HEK293 (cell line): ENCODE data around the gene OR12D1.

Source experiments
- CTCF ChIA-PET: fragments of 350-600 bp; formaldehyde crosslinking; extraction: SDS; loops from one replicate; lab custom pipeline; 2021; ENCODE audit warnings: antibody characterized with exemption; lab: Yijun Ruan, JAX
- POLR2A ChIA-PET: fragments of 300-600 bp; formaldehyde crosslinking; extraction: SDS; loops from one replicate; lab custom pipeline; 2020; ENCODE audit warnings: antibody characterized with exemption, inconsistent platforms; lab: Yijun Ruan, JAX
- H3K27ac ChIP-seq: fragments of 200-500 bp; sonication (Bioruptor generic); 2 replicates; pipeline ENCODE4 v1.5.1; 2014; ENCODE audit warnings: low read depth, low read length, control low read depth, inconsistent platforms; ENCODE audit errors: extremely low read depth
- H3K36me3 ChIP-seq, 2 experiments: fragments of 200-500 bp in 1 of 2; sonication (Bioruptor generic) in 1 of 2; 1 replicate in 1 of 2; 2 replicates in 1 of 2; pipeline ENCODE4 v1.5.1; 2014 to 2017; ENCODE audit warnings: inconsistent platforms in 2 of 2, low read length in 2 of 2; ENCODE audit not compliant: control insufficient read depth in 2 of 2, insufficient read depth in 1 of 2
- H3K4me1 ChIP-seq: fragments of 200-500 bp; sonication (Bioruptor generic); 2 replicates; pipeline ENCODE4 v1.5.1; 2014; ENCODE audit warnings: mild to moderate bottlenecking, low read length, inconsistent platforms; ENCODE audit not compliant: control insufficient read depth, insufficient read depth
- H3K4me3 ChIP-seq: 2 replicates; pipeline ENCODE4 v1.5.1; 2011; ENCODE audit warnings: low read depth, mild to moderate bottlenecking, control low read depth, low read length, moderate library complexity
- H3K9me3 ChIP-seq: fragments of 200-500 bp; sonication (Bioruptor generic); 2 replicates; pipeline ENCODE4 v1.5.1; 2014; ENCODE audit warnings: low read depth, low read length, inconsistent platforms; ENCODE audit not compliant: control insufficient read depth, insufficient read depth
- ATF2 ChIP-seq: fragments of 450-650 bp; formaldehyde crosslinking; IDR thresholded peaks from 2 replicates; pipeline ENCODE4 v1.5.1; 2016; ENCODE audit warnings: missing biosample characterization, missing genetic modification characterization, low read depth
- GLIS2 ChIP-seq: fragments of 450-650 bp; formaldehyde crosslinking; IDR thresholded peaks from 2 replicates; pipeline ENCODE4 v1.5.1; 2016; ENCODE audit warnings: missing biosample characterization, missing genetic modification characterization
- HOXD13 ChIP-seq: sonication (generic); formaldehyde crosslinking; IDR thresholded peaks from 2 replicates; pipeline ENCODE4 v1.8.0; 2022; ENCODE audit warnings: missing genetic modification reagents, borderline replicate concordance
- MYNN ChIP-seq: fragments of 450-650 bp; formaldehyde crosslinking; IDR thresholded peaks from 2 replicates; pipeline ENCODE4 v1.5.1; 2016; ENCODE audit warnings: missing biosample characterization, missing genetic modification characterization, borderline replicate concordance
- REPIN1 ChIP-seq: fragments of 450-650 bp; formaldehyde crosslinking; IDR thresholded peaks from 2 replicates; pipeline ENCODE4 v1.5.1; 2017; ENCODE audit warnings: missing biosample characterization, missing genetic modification characterization, low read depth
- ZNF133 ChIP-seq: fragments of 450-650 bp; formaldehyde crosslinking; IDR thresholded peaks from 2 replicates; pipeline ENCODE4 v1.5.1; 2016; ENCODE audit warnings: missing biosample characterization, missing genetic modification characterization
- ZNF18 ChIP-seq: fragments of 450-650 bp; formaldehyde crosslinking; IDR thresholded peaks from 2 replicates; pipeline ENCODE4 v1.5.1; 2016; ENCODE audit warnings: missing biosample characterization, missing genetic modification characterization
- ZNF184 ChIP-seq: fragments of 450-650 bp; IDR thresholded peaks from 2 replicates; pipeline ENCODE4 v1.5.1; 2018; ENCODE audit warnings: missing biosample characterization, mild to moderate bottlenecking, missing genetic modification characterization
- ZNF2 ChIP-seq: fragments of 450-650 bp; formaldehyde crosslinking; IDR thresholded peaks from 2 replicates; pipeline ENCODE4 v1.5.1; 2016; ENCODE audit warnings: missing biosample characterization, missing genetic modification characterization
- ZNF280C ChIP-seq: fragments of 450-650 bp; formaldehyde crosslinking; IDR thresholded peaks from 2 replicates; pipeline ENCODE4 v1.5.1; 2016; ENCODE audit warnings: missing biosample characterization, missing genetic modification characterization
- ZNF37A ChIP-seq: fragments of 450-650 bp; IDR thresholded peaks from 2 replicates; pipeline ENCODE4 v1.5.1; 2018; ENCODE audit warnings: missing biosample characterization, missing genetic modification characterization
- ZNF488 ChIP-seq: fragments of 450-650 bp; formaldehyde crosslinking; IDR thresholded peaks from 2 replicates; pipeline ENCODE4 v1.5.1; 2016; ENCODE audit warnings: missing biosample characterization, missing genetic modification characterization
- ZNF513 ChIP-seq: fragments of 450-650 bp; IDR thresholded peaks from 2 replicates; pipeline ENCODE4 v1.5.1; 2018; ENCODE audit warnings: missing biosample characterization, missing genetic modification characterization
- ZNF561 ChIP-seq: fragments of 450-650 bp; IDR thresholded peaks from 2 replicates; pipeline ENCODE4 v1.5.1; 2018; ENCODE audit warnings: missing biosample characterization, missing genetic modification characterization, borderline replicate concordance
- ZNF571 ChIP-seq: fragments of 450-650 bp; formaldehyde crosslinking; IDR thresholded peaks from 2 replicates; pipeline ENCODE4 v1.5.0; 2017; ENCODE audit warnings: missing biosample characterization, missing genetic modification characterization
- ZNF645 ChIP-seq: fragments of 450-650 bp; formaldehyde crosslinking; IDR thresholded peaks from 2 replicates; pipeline ENCODE4; 2016; ENCODE audit warnings: missing biosample characterization, missing genetic modification characterization
- ZNF664 ChIP-seq: fragments of 450-650 bp; formaldehyde crosslinking; IDR thresholded peaks from 2 replicates; pipeline ENCODE4 v1.5.1; 2016; ENCODE audit warnings: missing biosample characterization, missing genetic modification characterization
- ZNF670 ChIP-seq: fragments of 450-650 bp; formaldehyde crosslinking; IDR thresholded peaks from 2 replicates; pipeline ENCODE4 v1.5.1; 2016; ENCODE audit warnings: missing biosample characterization, missing genetic modification characterization, low read depth
- ZNF692 ChIP-seq: fragments of 450-650 bp; formaldehyde crosslinking; IDR thresholded peaks from 2 replicates; pipeline ENCODE4 v1.5.1; 2016; ENCODE audit warnings: missing biosample characterization, missing genetic modification characterization
- ZNF837 ChIP-seq: fragments of 450-650 bp; formaldehyde crosslinking; IDR thresholded peaks from 2 replicates; pipeline ENCODE4 v1.5.1; 2016; ENCODE audit warnings: missing biosample characterization, missing genetic modification characterization

OR12D1 gene

GRCh38 chr6:29465279-29465678 lies 50.6 kb downstream of the OR12D1 start:
- CTCF ChIA-PET = no interaction called here
- Histone ChIP-seq H3K4me1 (no peaks in the 10 kb centered on the region), H3K36me3 (no peaks in the 10 kb centered on the region), H3K4me3 (no peak overlapping the region), H3K27ac (no peak overlapping the region), H3K9me3 (no peaks in the 10 kb centered on the region)
- TF ChIP-seq ZNF670 (tag by site-specific recombination) = no peak
- no peak for TF ChIP-seq ZNF513
- no peak for TF ChIP-seq REPIN1
- TF ChIP-seq ZNF837 (tag by site-specific recombination) = no peak
- TF ChIP-seq MYNN (tag by site-specific recombination) = no peak
- TF ChIP-seq ZNF280C (tag by site-specific recombination) = no peak
- TF ChIP-seq ZNF133 (tag by site-specific recombination) = no peak
- no peak for TF ChIP-seq GLIS2 (tag by site-specific recombination)
- no peak for TF ChIP-seq ZNF18 (tag by site-specific recombination)
- TF ChIP-seq ZNF2 (tag by site-specific recombination) = no peak
- TF ChIP-seq ZNF571 = no peak
- POLR2A ChIA-PET = no interaction called here

GRCh38 chr6:29465801-29466200 lies 51.1 kb downstream of the OR12D1 start:
- no peaks in the 10 kb centered on the region for H3K9me3 ChIP-seq
- no peak overlapping the region for H3K4me3 ChIP-seq
- CTCF ChIA-PET = interaction anchor here (1.3 to 1.5 kb wide), 2 partner anchors 13 to 124 kb away, joined by 4 to 6 read pairs; no protein-coding TSS in a partner anchor
- no peaks in the 10 kb centered on the region for H3K4me1 ChIP-seq
- TF ChIP-seq ZNF664 (tag by site-specific recombination) (no peak), ZNF488 (tag by site-specific recombination) (no peak), ZNF184 (tag by site-specific recombination) (no peak), ZNF37A (tag by site-specific recombination) (no peak), ZNF692 (tag by site-specific recombination) (no peak), ATF2 (tag by site-specific recombination) (no peak), HOXD13 (no peak), ZNF837 (tag by site-specific recombination) (no peak), ZNF645 (tag by site-specific recombination) (no peak), ZNF561 (tag by site-specific recombination) (no peak)
- H3K36me3 ChIP-seq = no peaks in the 10 kb centered on the region
- H3K27ac ChIP-seq = no peak overlapping the region
- POLR2A ChIA-PET = no interaction called here
